ENCODE results near the gene SETD2. TPM values are rescaled to one million over a fixed set of nuclear protein-coding genes. Genes with fewer than 3 reads are reported as not detected.
A peak's percentile ranks its signal among the peaks of the same experiment; 100 is the strongest.

SETD2 gene
- total RNA-seq, 1 donor: 45.3 TPM

DNA sequence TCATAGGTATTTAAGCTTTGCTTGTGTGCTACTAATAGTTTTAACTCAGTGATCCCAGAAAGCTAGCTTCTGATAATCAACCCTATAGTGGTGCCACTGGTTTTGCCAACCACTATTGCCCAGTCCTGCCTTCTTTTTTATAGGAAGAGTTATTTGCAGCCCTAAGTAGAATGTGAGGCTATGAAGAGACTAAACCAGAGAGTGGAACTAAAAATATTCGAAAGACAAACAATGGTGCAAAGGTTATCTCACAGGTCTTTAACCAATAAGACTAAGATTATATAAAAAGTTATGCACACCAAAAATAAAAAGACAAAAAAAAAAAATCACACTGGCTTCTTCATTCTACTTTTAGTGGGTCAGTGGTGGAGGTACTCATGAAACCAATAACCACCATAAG, 98.9 kb downstream of the SETD2 start:
- TF ChIP-seq, protein P1, sequence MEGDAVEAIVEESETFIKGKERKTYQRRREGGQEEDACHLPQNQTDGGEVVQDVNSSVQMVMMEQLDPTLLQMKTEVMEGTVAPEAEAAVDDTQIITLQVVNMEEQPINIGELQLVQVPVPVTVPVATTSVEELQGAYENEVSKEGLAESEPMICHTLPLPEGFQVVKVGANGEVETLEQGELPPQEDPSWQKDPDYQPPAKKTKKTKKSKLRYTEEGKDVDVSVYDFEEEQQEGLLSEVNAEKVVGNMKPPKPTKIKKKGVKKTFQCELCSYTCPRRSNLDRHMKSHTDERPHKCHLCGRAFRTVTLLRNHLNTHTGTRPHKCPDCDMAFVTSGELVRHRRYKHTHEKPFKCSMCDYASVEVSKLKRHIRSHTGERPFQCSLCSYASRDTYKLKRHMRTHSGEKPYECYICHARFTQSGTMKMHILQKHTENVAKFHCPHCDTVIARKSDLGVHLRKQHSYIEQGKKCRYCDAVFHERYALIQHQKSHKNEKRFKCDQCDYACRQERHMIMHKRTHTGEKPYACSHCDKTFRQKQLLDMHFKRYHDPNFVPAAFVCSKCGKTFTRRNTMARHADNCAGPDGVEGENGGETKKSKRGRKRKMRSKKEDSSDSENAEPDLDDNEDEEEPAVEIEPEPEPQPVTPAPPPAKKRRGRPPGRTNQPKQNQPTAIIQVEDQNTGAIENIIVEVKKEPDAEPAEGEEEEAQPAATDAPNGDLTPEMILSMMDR (IDR thresholded peaks at IDR 0.05; ENCODE audit: insufficient read depth, low read depth, low read length): no peak
- no peak for DNase-seq (ENCODE audit: low read depth)

DNA sequence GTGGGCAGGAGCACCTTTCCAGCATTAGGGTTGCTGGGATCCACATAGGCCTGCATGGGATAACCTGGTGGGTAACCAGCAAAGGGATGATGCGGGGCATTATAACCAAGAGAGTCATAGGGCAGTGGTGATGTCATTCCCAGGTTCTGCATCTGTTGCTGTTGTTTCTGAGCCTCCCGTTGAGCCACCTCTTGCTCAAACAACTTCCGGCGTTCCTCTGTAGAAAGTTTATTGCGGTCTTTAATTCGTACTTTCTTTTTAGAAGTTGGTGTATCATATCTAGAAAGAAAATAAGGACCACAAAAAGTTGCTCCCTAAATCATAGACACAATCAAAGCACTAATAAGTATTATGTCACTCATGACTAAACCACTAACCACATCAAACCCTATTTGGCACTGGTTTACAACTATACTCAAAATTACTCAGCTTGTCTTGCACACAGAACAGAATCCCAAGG, 106.7 kb downstream of the SETD2 start:
- DNase-seq (ENCODE audit: low read depth): peak; percentile 8
- H3K4me3 ChIP-seq (ENCODE audit: low read depth, low read length): no peak overlapping the region
- TF ChIP-seq, protein P1 (IDR thresholded peaks at IDR 0.05; ENCODE audit: insufficient read depth, low read depth, low read length): no peak

More for the DNA sequence above, 98.9 kb downstream of the SETD2 start:
- no peak overlapping the region for H3K4me3 ChIP-seq (ENCODE audit: low read depth, low read length)

DNA sequence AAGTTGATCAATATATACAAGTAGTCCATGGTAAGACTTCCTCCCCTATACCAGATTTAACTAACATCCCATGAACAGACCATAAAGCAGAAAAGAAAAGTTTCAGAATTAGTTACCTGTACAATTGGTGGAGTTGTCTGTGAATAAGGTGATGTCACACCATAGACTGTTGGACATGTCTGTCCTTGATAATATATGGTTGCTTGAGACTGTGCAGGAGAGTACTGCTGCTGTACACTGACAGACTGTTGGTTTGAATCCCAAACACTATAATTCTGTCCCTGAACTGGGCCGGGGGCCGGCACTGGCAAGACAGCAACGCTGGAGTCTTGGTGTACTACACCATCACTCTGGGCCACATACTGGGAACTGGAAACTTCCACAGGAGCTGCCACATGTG, 107.2 kb downstream of the SETD2 start:
- TF ChIP-seq, protein P1 (IDR thresholded peaks at IDR 0.05; ENCODE audit: insufficient read depth, low read depth, low read length): no peak
- no peak overlapping the region for H3K4me3 ChIP-seq (ENCODE audit: low read depth, low read length)
- DNase-seq (ENCODE audit: low read depth): no peak

DNA sequence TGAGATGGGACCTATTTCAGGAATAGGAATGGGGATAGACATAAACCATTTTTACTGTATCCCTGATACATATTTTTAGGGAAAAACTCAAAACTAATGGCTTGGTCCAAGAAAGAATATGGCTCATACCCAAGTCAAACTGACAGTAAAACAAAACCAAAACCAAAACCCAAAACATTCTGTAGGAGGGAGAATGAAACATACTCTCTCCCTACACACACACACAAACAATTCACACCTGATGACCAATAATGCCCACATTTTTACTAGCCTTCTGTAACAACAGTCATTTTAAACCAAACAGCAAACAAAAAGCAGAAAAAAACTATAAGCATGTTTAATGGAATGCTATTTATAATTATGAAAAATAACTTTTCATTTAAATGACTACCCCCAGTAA, 109.5 kb downstream of the SETD2 start:
- peak; percentile 16 for DNase-seq (ENCODE audit: low read depth)
- TF ChIP-seq, protein P1 (IDR thresholded peaks at IDR 0.05; ENCODE audit: insufficient read depth, low read depth, low read length): no peak
- H3K4me3 ChIP-seq (ENCODE audit: low read depth, low read length): no peak overlapping the region

DNA sequence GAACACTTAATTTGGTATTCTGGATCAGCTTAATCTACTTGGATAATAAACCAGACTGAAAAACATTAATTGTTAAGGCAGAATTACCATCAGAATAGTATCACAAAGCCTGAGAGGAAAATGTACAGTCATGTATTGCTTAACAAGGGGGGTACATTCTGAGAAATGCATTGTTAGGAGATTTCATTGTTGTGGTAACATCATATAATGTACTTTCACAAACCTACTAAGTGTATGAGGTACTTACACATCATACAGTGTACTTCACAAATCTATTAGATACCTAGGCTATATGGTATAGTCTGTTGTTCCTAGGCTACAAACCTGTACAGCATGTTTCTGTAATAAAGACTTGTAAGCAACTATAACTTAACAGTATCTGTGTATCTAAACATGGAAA, 116.2 kb downstream of the SETD2 start:
- no peak overlapping the region for H3K4me3 ChIP-seq (ENCODE audit: low read depth, low read length)
- DNase-seq (ENCODE audit: low read depth): no peak
- TF ChIP-seq, protein P1 (IDR thresholded peaks at IDR 0.05; ENCODE audit: insufficient read depth, low read depth, low read length): no peak

DNA sequence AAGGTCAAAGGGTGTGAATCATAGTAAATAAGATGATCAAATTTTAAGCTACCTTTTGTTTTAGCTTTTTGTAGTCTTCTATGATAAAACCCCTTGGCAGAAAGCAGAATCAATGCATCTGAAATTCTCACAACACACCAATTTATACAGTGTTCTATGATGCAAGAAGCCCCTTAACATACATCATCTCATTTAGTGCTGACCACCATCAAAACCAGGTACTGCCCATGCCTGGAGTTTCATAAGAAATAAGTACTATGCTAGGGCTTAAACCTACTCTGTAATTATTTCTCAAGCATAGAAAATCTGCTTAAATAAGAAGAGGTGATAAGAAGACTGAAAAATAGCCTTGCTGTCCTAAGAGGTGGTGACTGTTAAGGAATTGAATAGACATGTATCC, 116.8 kb downstream of the SETD2 start:
- TF ChIP-seq, protein P1 (IDR thresholded peaks at IDR 0.05; ENCODE audit: insufficient read depth, low read depth, low read length): no peak

DNA sequence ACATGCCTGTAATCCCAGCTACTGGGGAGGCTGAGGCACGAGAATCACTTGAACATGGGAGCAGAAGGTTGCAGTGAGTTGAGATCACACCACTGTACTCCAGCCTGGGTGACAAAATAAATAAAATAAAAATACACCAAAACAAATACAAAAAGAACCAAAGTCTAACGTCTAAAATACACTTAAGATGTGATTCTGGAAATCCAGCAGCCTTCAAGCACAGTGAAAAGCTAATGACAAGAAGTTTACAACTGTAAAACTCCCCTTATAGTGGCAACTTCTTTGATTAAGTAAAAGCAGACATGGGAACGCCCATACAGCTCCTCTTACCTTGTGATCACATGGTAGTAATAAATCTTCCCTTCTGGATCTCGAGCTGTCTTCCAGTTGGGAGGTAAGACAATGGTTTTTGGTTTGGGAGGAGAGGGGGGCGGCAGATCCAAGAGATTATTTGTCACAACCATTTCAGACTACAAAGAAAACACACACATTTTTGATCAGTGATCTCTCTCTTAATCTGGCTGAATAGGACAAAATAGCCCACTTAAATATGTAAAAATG, 121.6 kb downstream of the SETD2 start:
- TF ChIP-seq, protein P1 (IDR thresholded peaks at IDR 0.05; ENCODE audit: insufficient read depth, low read depth, low read length): no peak
- no peak overlapping the region for H3K4me3 ChIP-seq (ENCODE audit: low read depth, low read length)
- no peak for DNase-seq (ENCODE audit: low read depth)

More for the DNA sequence above, 116.8 kb downstream of the SETD2 start:
- DNase-seq (ENCODE audit: low read depth): no peak
- no peak overlapping the region for H3K4me3 ChIP-seq (ENCODE audit: low read depth, low read length)
